ENCODE results near the gene GLTPD2. TPM values are rescaled to one million over a fixed set of nuclear protein-coding genes. Genes with fewer than 3 reads are reported as not detected.

Gene GLTPD2
- total RNA-seq = not detected

- CTCF ChIA-PET = interaction anchor here (0.7 to 3.0 kb wide), 15 partner anchors 9 to 232 kb away, joined by 3 to 12 read pairs (median 3); partner anchors contain the start of genes ARRB2, C17orf107, CHRNE and PLD2
- Mint-ChIP-seq H3K36me3 (ENCODE audit: low read depth) (peaks cover 2% of the 10 kb centered on the region), H3K4me1 (ENCODE audit: low read depth) (peaks cover 33% of the 10 kb centered on the region), H3K27ac (peak within 1 kb of the TSS; percentile 46), H3K9me3 (no peaks in the 10 kb centered on the region), H3K4me3 (peak within 1 kb of the TSS; percentile 85), H3K27me3 (ENCODE audit: low read depth) (peaks cover 46% of the 10 kb centered on the region)
- intact Hi-C loops (cut with micrococcal nuclease) = loop anchor here (10.0 kb wide), 1 partner anchor 224 kb away; the partner anchor contains the start of gene GGT6
- no peak for DNase-seq
Measured at GRCh38 chr17:4788807-4789700, at the start of gene GLTPD2. Gene GLTPD2 (plus strand): TSS chr17:4788964. CDS start chr17:4789012, 48 bp downstream.

DNA sequence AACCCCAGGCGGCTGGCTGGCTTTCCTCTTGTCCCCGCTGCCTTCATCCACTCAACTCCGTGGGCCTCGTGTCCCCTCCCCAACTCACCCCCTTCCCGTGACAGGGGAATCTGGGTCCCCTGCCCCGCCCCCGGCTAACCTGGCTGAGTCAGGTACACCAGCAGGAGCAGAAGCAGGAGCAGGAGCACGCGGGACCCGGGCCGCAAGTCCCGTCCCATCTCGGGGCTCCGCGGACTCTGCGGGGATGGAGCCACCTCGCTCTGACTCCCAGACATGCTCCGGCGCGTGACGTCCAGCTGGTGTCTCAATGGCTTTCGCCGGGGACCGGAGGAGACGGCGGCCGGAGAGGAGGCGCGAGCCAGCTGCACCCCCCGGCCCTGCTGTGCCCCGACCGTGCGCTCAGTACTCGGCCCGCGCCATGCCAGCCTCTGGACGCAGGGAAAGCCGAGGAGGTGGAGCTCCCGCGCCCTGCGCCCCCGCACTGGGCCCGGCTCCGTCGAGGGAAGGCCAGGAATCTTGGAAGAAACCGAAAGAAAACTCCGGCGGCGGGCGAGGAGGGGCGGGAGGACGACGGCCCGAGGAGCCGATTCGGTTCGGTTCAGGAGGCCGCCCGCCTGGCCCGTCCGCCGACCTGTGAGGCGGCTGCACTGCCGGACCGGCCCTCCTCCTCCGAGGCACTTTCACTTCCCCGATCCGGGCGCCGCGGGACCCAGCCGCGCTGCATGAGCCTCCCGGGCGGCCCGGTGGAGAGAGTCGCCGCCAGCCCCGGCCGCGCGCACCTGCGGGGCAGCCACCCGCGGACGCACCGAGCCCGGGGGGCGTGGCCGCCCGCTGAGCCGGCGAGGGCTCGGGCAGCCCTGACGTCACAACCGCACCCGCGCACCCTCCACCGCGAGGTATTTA, 49.4 kb upstream of the GLTPD2 start, which contains the start of the genes CXCL16 and ZMYND15:
Gene CXCL16 (minus strand): TSS at position 807 of the 903 bp plus-strand sequence. CDS start 589 bp downstream, at position 218.
Gene ZMYND15 (plus strand): TSS at position 712 of the 903 bp plus-strand sequence. CDS start 716 bp downstream, outside the sequence.
- DNase-seq = peak; percentile 52
- intact Hi-C loops (cut with micrococcal nuclease) = loop anchor here (2.0 kb wide), 1 partner anchor 51 kb away; no protein-coding TSS in a partner anchor
- H3K4me1 Mint-ChIP-seq (ENCODE audit: low read depth) = peaks cover 18% of the 10 kb centered on the region
- no peaks in the 10 kb centered on the region for H3K9me3 Mint-ChIP-seq
- H3K4me3 Mint-ChIP-seq = peak within 1 kb of the TSS; percentile 72
- no peak within 1 kb of the TSS for H3K27ac Mint-ChIP-seq
- no peaks in the 10 kb centered on the region for H3K36me3 Mint-ChIP-seq (ENCODE audit: low read depth)
- peaks cover 20% of the 10 kb centered on the region for H3K27me3 Mint-ChIP-seq (ENCODE audit: low read depth)
- CTCF ChIA-PET = interaction anchor here (0.6 kb wide), 1 partner anchor 175 kb away, joined by 3 read pairs; no protein-coding TSS in a partner anchor

DNA sequence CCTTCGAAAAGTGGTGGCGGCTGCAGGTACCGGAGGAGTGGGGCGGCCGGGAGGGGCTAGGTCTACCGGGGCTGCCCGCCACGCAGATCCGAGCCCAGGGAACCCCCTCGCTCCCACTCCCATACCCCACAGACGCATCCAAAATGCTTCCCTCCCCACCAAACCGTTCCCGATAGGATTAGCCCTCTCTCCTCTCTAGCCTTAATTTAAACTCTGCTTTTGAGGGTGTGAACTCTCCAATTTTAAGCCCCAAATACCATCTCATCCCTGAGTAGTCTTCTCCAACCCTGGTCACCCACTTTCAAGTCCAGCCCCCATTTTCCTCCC, 48.8 kb upstream of the GLTPD2 start:
- Mint-ChIP-seq H3K4me1 (ENCODE audit: low read depth) (peaks cover 18% of the 10 kb centered on the region), H3K4me3 (peak overlapping the region; percentile 70), H3K27ac (no peak overlapping the region), H3K36me3 (ENCODE audit: low read depth) (no peaks in the 10 kb centered on the region), H3K9me3 (no peaks in the 10 kb centered on the region), H3K27me3 (ENCODE audit: low read depth) (peaks cover 20% of the 10 kb centered on the region)
- CTCF ChIA-PET = no interaction called here
- intact Hi-C loops (cut with micrococcal nuclease) = no loop called here
- DNase-seq = no peak

DNA sequence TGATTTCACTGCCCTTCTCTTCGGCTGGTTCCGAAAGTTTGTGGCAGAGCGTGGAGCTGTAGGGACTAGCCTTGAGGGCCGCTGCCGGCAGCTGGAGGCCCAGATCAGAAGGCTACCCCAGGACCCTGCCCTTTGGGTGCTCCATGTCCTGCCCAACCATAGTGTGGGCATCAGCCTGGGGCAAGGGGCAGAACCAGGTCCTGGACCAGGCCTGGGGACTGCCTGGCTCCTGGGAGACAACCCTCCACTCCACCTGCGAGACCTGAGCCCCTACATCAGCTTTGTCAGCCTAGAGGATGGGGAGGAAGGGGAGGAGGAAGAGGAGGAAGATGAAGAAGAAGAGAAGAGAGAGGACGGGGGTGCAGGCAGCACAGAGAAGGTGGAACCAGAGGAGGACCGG, 48.2 kb upstream of the GLTPD2 start:
- no peaks in the 10 kb centered on the region for H3K36me3 Mint-ChIP-seq (ENCODE audit: low read depth)
- CTCF ChIA-PET = no interaction called here
- H3K27ac Mint-ChIP-seq = no peak overlapping the region
- H3K9me3 Mint-ChIP-seq = no peaks in the 10 kb centered on the region
- H3K27me3 Mint-ChIP-seq (ENCODE audit: low read depth) = peaks cover 20% of the 10 kb centered on the region
- intact Hi-C loops (cut with micrococcal nuclease) = no loop called here
- no peak for DNase-seq
- peak overlapping the region; percentile 70 for H3K4me3 Mint-ChIP-seq
- peaks cover 22% of the 10 kb centered on the region for H3K4me1 Mint-ChIP-seq (ENCODE audit: low read depth)

DNA sequence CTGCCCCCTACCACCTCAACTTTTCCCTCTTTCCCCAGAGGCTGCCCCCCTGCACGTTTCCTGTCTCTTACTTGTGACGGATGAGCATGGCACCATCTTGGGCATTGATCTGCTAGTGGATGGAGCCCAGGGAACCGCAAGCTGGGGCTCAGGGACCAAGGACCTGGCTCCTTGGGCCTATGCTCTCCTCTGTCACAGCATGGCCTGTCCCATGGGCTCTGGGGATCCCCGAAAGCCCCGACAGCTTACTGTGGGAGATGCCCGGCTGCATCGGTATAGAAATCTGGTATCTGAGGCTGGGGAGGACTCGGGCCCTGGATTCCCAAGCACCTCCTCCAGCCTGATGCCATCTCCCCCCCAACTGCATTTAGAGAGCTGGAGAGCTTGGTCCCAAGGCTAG, 47.2 kb upstream of the GLTPD2 start:
- CTCF ChIA-PET = no interaction called here
- Mint-ChIP-seq H3K36me3 (ENCODE audit: low read depth) (no peaks in the 10 kb centered on the region), H3K9me3 (no peaks in the 10 kb centered on the region), H3K4me1 (ENCODE audit: low read depth) (peaks cover 21% of the 10 kb centered on the region), H3K27ac (no peak overlapping the region), H3K4me3 (no peak overlapping the region), H3K27me3 (ENCODE audit: low read depth) (peaks cover 20% of the 10 kb centered on the region)
- no peak for DNase-seq
- intact Hi-C loops (cut with micrococcal nuclease) = no loop called here

DNA sequence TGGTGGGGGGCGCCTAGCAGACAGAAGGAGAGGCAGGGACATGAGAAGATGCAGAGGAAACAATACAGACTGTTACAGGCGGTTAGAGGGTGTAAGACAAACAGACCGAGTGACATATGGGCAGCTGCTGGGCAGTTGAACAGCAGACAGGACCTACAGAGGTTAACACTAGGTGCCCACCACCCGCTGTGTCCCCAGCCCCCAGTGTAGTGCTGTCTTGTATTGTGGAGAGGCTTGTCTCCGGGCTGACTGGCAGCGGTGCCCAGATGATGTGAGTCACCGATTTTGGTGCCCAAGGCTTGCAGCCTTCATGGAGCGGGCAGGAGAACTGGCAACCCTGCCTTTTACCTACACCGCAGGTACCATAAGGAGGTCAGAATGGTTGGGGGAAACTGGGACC, 46.6 kb upstream of the GLTPD2 start:
- Mint-ChIP-seq H3K4me3 (no peak overlapping the region), H3K9me3 (no peaks in the 10 kb centered on the region), H3K4me1 (ENCODE audit: low read depth) (peaks cover 22% of the 10 kb centered on the region), H3K27me3 (ENCODE audit: low read depth) (peaks cover 20% of the 10 kb centered on the region), H3K27ac (no peak overlapping the region), H3K36me3 (ENCODE audit: low read depth) (no peaks in the 10 kb centered on the region)
- CTCF ChIA-PET = no interaction called here
- DNase-seq = no peak
- intact Hi-C loops (cut with micrococcal nuclease) = no loop called here

- Mint-ChIP-seq H3K9me3 (no peaks in the 10 kb centered on the region), H3K4me3 (no peak overlapping the region), H3K27me3 (ENCODE audit: low read depth) (peaks cover 20% of the 10 kb centered on the region), H3K4me1 (ENCODE audit: low read depth) (peaks cover 24% of the 10 kb centered on the region), H3K27ac (no peak overlapping the region), H3K36me3 (ENCODE audit: low read depth) (no peaks in the 10 kb centered on the region)
- intact Hi-C loops (cut with micrococcal nuclease) = no loop called here
- no peak for DNase-seq
- CTCF ChIA-PET = no interaction called here
Measured at GRCh38 chr17:4742629-4743028, 46.1 kb upstream of the GLTPD2 start.

- no peak for DNase-seq
- H3K9me3 Mint-ChIP-seq = no peaks in the 10 kb centered on the region
- CTCF ChIA-PET = interaction anchor here (0.6 to 1.5 kb wide), 2 partner anchors 47 to 191 kb away, joined by 3 to 5 read pairs; no protein-coding TSS in a partner anchor
- peaks cover 28% of the 10 kb centered on the region for H3K4me1 Mint-ChIP-seq (ENCODE audit: low read depth)
- H3K4me3 Mint-ChIP-seq = no peak overlapping the region
- no peak overlapping the region for H3K27ac Mint-ChIP-seq
- no peaks in the 10 kb centered on the region for H3K36me3 Mint-ChIP-seq (ENCODE audit: low read depth)
- intact Hi-C loops (cut with micrococcal nuclease) = no loop called here
- peaks cover 18% of the 10 kb centered on the region for H3K27me3 Mint-ChIP-seq (ENCODE audit: low read depth)
Measured at GRCh38 chr17:4743216-4743615, 45.5 kb upstream of the GLTPD2 start.

DNA sequence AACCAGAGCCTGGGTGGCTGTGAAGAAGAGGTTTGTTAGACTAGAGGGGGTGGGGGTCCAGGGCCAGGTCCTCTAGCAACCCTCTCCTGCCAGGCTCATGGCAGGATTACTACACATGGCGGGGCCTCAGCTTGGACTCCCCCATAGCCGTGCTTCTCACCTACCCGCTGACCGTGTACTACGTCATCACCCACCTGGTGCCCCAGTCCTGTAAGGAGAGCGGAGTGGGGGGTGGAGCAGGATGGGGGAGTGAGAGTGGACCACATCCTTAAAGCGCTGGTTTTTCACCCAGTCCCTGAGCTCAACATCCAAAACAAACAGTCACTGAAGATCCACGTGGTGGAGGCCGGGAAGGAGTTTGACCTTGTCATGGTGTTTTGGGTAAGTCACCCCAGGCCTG, 44.9 kb upstream of the GLTPD2 start:
- Mint-ChIP-seq H3K4me3 (no peak overlapping the region), H3K27me3 (ENCODE audit: low read depth) (peaks cover 11% of the 10 kb centered on the region), H3K9me3 (no peaks in the 10 kb centered on the region), H3K36me3 (ENCODE audit: low read depth) (no peaks in the 10 kb centered on the region), H3K4me1 (ENCODE audit: low read depth) (peaks cover 28% of the 10 kb centered on the region), H3K27ac (no peak overlapping the region)
- intact Hi-C loops (cut with micrococcal nuclease) = no loop called here
- CTCF ChIA-PET = interaction anchor here (1.5 kb wide), 1 partner anchor 46 kb away, joined by 5 read pairs; no protein-coding TSS in a partner anchor
- DNase-seq = no peak

DNA sequence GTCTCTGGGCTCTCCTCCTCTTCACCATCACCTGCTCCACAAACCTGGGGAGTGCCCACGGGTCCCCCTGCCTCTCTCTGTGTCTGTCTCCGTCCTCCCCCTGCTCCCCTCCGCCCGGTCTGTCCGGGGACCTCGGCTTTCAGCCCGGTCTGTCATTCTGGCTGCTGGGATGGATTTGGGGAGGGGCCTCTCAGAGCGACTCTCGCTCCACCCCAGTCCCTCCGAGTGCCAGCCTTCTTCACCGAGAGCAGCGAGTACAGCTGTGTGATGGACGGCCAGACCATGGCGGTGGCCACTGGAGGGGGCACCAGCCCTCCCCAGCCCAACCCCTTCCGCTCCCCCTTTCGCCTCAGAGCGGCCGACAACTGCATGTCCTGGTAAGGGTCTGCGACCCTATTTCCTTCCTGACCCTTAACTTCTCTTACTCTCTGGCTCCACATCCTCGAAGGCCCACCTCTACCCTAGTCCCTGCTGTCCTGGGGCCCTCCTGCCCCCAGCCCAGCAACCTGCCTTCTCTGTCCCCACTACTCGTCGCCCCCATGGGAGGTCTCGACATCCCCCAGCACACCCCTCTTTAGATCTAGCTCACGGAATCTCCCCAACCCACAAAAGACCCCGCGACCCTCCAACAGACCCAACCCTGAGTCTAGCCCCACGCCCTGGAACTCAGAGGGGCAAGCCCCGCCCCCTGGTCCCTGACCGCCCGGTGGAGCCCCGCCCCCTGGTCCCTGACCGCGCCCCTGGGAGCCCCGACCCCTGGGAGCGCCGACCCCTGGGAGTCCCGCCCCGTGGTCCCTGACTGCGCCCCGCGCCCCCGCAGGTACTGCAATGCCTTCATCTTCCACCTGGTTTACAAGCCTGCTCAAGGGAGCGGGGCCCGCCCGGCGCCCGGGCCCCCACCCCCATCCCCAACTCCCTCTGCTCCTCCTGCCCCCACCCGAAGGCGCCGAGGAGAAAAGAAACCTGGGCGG, 43.5 kb upstream of the GLTPD2 start:
- DNase-seq = no peak
- Mint-ChIP-seq H3K4me3 (peak overlapping the region; percentile 8), H3K36me3 (ENCODE audit: low read depth) (no peaks in the 10 kb centered on the region), H3K9me3 (no peaks in the 10 kb centered on the region), H3K27ac (no peak overlapping the region), H3K27me3 (ENCODE audit: low read depth) (peaks cover 8% of the 10 kb centered on the region), H3K4me1 (ENCODE audit: low read depth) (peaks cover 23% of the 10 kb centered on the region)
- CTCF ChIA-PET = no interaction called here
- intact Hi-C loops (cut with micrococcal nuclease) = no loop called here

DNA sequence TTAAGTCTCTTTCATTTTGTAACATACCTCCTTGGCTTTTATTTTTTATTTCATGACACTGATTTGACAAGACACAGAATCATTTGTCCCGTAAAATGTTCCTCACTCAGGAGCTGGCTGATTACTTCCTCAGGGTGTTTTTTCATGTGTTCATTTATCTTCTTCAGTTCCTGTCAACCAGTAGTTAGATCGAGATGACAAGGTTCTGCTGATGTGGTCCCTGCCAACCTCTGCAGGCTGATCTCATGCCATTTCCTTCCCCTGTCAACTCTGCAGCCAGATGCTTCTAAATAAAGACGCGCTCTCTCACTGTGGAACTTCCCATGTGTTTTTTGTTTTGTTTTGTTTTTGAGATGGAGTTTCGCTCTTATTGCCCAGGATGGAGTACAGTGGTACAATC, 40.9 kb upstream of the GLTPD2 start:
- intact Hi-C loops (cut with micrococcal nuclease) = no loop called here
- DNase-seq = peak; percentile 64
- peak overlapping the region; percentile 20 for H3K27ac Mint-ChIP-seq

More for the DNA sequence above, 40.9 kb upstream of the GLTPD2 start:
- peaks cover 2% of the 10 kb centered on the region for H3K27me3 Mint-ChIP-seq (ENCODE audit: low read depth)
- H3K36me3 Mint-ChIP-seq (ENCODE audit: low read depth) = no peaks in the 10 kb centered on the region
- CTCF ChIA-PET = no interaction called here
- no peaks in the 10 kb centered on the region for H3K9me3 Mint-ChIP-seq
- H3K4me1 Mint-ChIP-seq (ENCODE audit: low read depth) = peaks cover 21% of the 10 kb centered on the region
- H3K4me3 Mint-ChIP-seq = peak overlapping the region; percentile 44

Data from activated naive CD4-positive, alpha-beta T cell treated with anti-CD3 and anti-CD28 coated beads for 36 hours (primary cell).